Transverse colon (tissue), 4 donors: ENCODE data around the gene HHIPL1.

Experiments
- POLR2AphosphoS5 ChIP-seq, 3 donors: sonication (generic); formaldehyde crosslinking; IDR thresholded peaks; one replicate each; pipeline ENCODE4 v1.6.1; 2016; ENCODE audit warnings: antibody characterized with exemption in 3 of 3
- TF ChIP-seq, protein P1 (sequence below), 5 experiments: fragments of 200-600 bp in 3 of 5; fragments of 450-650 bp in 2 of 5; sonication (generic) in 3 of 5; IDR thresholded peaks; 1 replicate in 2 of 5; 2 replicates in 3 of 5; pipeline ENCODE4 v1.5.1; 2016 to 2017; ENCODE audit warnings: antibody characterized with exemption in 5 of 5, inconsistent platforms in 3 of 5, mild to moderate bottlenecking in 2 of 5, moderate library complexity in 1 of 5

DNA sequence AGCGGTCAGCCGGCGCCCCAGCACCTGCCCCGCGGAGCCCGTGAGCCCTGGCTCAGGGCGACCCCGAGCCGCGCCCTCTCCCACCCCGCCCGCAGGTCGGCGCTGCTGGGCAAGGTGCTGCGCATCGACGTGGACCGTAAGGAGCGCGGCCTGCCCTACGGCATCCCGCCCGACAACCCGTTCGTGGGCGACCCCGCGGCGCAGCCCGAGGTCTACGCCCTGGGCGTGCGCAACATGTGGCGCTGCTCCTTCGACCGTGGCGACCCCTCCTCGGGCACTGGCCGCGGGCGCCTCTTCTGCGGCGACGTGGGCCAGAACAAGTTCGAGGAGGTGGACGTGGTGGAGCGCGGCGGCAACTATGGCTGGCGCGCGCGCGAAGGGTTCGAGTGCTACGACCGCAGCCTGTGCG is 14.4 kb downstream of the HHIPL1 start:
- TF ChIP-seq, protein P1, sequence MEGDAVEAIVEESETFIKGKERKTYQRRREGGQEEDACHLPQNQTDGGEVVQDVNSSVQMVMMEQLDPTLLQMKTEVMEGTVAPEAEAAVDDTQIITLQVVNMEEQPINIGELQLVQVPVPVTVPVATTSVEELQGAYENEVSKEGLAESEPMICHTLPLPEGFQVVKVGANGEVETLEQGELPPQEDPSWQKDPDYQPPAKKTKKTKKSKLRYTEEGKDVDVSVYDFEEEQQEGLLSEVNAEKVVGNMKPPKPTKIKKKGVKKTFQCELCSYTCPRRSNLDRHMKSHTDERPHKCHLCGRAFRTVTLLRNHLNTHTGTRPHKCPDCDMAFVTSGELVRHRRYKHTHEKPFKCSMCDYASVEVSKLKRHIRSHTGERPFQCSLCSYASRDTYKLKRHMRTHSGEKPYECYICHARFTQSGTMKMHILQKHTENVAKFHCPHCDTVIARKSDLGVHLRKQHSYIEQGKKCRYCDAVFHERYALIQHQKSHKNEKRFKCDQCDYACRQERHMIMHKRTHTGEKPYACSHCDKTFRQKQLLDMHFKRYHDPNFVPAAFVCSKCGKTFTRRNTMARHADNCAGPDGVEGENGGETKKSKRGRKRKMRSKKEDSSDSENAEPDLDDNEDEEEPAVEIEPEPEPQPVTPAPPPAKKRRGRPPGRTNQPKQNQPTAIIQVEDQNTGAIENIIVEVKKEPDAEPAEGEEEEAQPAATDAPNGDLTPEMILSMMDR (IDR thresholded peaks at IDR 0.05), result peak in 2 of 5 experiments; percentile 12 to 23
- TF ChIP-seq POLR2AphosphoS5 (IDR thresholded peaks at IDR 0.05), result no peak
